HG03565 (cell line): Measurements from ENCODE around the gene HSPA1B.
"Not testable (repeated sequence)": the region's sequence is repeated elsewhere in the genome, so short reads cannot be mapped to it uniquely, and the experiment has no call there.

ENCODE experiments used
- ATAC-seq: cut with Tn5 transposase; IDR thresholded peaks from one replicate; pipeline ENCODE4 v1.9.1; 2021; ENCODE audit warnings: mild to moderate bottlenecking, moderate library complexity; ENCODE audit not compliant: unreplicated experiment

Gene HSPA1B

DNA sequence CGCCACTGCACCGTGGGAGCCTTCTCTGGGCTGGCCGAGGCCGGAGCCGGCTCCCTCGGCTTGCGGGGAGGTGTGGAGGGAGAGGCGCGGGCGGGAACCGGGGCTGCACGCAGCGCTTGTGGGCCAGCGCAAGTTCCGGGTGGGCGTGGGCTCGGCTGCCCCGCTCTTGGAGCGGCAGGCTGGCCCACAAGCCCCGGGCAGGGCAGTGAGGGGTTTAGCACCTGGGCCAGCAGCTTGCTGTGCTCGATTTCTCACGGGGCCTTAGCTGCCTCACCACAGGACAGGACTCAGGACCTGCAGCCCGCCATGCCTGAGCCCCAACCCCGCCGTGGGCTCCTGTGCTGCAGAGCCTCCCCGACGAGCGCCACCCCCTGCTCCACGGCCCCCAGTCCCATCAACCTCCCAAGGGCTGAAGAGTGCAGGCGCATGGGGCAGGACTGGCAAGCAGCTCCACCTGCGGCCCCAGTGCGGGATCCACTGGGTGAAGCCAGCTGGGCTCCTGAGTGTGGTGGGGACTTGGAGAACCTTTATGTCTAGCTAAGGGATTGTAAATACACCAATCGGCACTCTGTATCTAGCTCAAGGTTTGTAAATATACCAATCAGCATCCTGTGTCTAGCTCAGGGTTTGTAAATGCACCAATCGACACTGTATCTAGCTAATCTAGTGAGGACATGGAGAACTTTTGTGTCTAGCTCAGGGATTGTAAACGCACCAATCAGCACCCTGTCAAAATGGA lies 24.6 kb downstream of the HSPA1B start:
- ATAC-seq, result not testable (repeated sequence)

DNA sequence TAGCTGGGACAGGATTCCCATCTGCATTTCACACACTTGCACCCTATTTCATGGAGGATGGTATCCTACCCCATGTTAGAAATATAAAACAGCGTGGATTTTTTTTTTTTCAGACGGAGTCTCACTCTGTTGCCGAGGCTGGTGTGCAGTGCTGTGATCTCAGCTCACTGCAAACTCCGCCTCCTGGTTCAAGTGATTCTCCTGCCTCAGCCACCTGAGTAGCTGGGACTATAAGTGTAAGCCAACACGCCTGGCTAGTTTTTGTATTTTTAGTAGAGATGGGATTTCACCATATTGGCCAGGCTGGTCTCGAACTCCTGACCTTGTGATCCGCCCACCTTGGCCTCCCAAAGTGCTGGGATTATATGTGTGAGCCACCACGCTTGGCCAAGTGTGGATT lies 30.2 kb downstream of the HSPA1B start:
- not testable (repeated sequence) for ATAC-seq

DNA sequence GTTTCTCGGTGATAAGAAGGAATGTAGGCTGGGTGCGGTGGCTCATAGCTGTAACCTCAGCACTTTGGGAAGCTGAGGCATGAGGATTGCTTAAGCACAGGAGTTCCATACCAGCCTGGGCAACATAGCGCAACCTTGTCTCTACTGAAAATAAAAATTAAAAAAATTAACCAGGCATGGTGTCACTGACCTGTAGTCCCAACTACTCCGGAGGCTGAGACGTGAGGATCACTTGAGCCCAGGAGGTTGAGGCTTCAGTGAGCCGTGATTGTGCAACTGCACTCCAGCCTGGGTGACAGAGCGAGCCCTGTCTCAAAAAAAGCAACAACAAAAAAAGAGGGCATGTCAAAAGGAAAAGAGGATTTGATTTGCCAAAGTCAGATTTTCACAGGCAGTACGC lies 31.2 kb downstream of the HSPA1B start:
- no peak for ATAC-seq

DNA sequence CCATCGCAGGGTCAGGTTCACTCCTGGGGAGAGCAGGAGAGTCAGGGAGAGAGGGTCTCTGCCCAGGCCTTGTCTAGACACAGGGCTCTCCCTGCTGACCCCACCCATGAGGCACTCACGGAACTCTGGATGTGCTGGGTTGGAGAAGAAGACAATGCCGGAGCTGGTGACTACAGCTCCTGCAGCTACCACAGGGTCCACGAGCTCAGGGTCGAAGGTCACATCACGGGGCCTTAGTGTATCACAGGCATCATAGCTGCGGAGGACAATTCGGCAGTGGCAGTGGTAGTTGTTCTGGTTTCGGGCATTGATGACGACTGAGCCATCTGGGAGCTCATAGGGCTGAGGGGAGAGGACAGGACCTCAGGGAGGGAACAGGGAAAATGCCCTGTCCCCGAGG lies 32.4 kb downstream of the HSPA1B start:
- ATAC-seq, result no peak

DNA sequence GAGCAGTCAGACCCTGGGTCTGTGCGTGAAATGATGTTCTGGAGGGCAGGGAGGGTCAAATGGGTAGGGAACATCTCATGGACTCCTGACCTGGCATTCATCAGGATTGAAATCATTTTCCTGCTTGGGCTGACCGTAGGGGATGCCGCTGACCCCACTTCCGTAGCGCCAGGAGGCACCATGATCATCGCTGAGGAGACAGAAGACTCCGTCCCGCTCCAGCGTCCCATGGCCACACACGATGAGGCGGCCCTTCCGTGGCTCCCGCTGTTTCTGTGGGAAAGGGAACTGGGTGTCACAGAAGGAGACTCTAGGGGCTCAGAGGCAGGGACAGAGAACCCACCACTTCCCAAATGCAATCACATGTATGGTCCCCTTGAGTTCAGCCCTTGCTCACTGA lies 32.8 kb downstream of the HSPA1B start:
- ATAC-seq, result no peak

DNA sequence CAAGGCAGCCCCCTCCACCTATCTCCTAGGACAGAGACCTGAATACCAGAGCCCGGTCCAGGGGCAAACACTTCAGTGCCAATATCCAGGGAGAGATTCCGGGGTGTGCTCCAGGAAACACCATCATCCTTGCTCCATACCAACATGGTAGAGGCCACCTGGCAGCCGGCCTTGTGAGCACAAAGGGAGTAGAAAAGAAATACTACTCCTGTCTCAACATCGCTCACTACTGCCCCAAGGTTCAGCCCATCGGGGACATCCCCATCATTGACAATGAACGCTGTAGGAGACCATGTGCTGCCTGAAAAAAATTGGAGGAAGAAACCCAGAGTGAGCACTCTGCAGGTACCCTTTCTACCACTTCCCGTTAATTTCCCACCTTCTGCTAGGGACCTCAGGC lies 33.6 kb downstream of the HSPA1B start:
- no peak for ATAC-seq

DNA sequence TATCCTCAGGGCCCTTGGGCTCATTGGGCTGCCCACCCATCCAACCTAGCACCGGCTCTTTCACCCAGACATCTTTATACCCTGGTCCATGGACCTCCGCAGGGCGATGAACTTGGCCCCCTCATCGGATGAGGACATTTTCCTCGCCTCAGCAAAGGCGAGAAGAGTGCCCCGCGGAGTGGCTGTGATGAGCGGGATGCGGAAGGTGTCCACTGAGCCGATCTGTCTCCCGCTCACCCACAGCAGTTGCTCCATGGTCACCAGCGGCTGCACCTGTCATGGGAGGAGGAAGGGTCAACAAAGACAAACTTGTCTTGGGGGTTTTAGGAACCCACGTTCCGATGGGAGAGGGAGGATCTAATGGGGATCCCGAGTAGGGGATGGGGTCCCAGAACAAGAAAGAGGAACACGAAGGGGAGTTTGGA lies 34.4 kb downstream of the HSPA1B start:
- no peak for ATAC-seq

DNA sequence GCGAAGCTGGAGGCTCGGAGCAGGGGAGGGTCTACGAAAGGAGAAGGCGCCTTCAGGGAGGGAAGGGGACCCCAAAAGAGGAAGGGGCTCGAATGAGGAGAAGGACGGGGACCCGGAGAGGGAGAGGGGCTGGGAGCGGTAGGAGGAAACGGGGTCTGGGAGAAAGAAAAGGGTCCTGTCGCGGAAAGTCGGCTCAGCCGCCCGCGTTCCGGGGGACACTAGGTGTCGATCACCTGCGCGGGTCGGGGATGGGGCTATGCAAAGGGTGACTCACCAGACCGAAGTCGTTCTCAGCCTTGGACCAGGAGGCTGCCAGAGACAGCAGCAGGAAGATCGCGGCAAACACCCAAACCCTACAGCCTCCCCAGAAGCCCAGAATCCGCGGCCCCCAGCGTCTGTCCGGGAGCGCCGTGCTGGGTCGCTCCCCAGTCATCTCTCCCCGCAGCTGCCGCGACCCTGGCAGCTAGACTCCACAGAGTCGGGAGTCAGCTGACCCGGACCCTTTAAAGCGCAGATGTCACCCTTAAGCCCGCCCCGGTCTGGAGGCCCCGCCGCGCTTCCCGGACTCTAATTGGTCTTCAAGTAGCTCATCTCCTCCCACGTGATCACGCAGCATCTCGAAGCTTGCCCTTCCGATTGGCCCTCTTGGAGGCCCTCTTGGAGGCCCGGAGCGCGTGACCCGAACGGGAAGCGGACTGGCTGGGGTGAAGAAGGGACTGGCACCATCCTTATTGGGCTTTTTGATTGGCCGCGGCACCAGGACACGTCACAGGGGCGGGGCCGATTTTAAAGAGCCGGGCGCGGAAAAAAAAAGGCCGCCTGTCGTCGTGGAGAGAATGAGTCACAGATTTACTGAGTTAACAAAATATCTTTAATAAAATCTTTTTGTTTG lies 35.1 kb downstream of the HSPA1B start, which contains the start of gene NEU1:
TSS of gene NEU1 (minus strand) at position 478 of the 892 bp plus-strand sequence. CDS start at position 433, 45 bp downstream.
- peak; percentile 89 for ATAC-seq

DNA sequence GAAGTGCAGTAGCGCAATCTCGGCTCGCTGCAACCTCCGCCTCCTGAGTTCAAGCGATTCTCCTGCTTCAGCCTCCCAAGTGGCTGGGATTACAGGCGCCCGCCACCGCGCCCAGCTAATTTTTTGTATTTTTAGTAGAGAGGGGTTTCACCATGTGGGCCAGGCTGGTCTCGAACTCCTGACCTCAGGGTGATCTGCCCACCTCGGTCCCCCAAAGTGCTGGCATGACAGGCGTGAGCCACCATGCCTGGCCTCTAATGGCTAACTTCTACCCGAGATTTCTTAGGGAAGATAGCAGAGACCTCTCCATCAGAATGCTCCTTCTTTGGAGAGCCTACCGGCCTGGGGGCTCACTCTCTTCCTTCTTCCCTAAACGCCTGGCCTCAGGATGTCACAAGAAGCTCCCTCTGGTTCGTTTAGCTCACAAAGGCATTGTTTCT lies 36.6 kb downstream of the HSPA1B start:
- not testable (repeated sequence) for ATAC-seq

DNA sequence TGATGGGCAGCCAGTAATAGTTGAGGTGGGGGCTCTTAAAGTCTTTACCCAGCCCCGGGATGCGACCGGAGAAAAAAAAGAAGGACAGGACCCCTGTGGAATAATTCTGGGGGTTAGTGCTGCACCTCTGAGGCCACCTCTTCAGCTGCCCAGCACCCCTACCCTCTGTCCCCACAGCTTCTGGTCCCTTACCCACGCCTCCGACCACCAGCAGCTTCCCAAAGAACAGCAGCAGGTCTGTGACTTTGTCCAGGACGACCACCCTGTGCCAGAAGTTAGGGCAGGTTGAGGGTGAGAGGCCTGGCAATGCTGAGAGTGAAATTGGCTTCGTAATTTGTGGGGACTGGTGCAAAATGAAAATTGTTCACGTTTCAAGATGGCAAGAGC lies 37.3 kb downstream of the HSPA1B start:
- ATAC-seq, result no peak

DNA sequence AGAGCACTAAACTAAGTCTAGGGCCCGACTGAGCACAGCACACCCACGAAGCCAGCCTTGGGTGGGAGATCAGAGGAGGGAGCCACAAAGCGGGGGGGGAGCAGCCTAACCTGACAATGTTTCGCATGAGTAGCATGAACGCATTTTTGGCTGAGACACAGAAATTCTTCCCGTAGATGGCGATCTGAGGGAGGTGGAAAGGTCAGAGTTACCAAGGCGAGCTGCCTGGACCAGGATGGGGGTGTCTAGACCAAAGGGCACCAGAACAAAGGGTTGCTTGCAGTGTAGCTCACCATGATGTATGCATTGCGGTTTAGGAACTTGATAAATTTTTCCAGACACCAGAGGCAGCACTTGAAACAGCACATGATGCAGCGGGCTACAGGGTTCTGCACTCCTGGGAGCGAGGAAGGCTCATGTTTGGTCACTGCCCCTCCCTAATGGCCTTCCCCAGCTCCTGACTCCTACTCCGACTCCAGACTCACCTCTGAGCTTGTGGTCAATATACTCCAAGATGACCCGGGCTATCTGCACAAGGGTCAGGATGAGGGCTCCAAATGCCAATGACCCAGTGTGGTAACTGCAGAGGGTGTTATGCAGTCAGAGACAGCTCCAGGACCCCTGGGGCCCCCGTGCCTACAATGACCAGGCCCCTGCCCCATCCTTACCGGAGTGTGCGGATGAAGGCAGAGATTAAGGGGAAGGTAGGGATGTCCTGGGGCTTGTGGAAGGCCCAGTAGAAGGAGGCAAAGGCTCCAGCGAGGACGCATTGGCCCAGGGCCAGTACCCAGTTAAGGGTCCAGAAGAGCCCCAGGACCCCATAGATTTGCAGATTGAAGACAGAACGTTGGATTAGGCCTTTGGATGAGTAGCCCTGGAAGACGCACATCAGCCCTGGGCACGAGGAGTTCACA lies 37.9 kb downstream of the HSPA1B start:
- ATAC-seq, result no peak

DNA sequence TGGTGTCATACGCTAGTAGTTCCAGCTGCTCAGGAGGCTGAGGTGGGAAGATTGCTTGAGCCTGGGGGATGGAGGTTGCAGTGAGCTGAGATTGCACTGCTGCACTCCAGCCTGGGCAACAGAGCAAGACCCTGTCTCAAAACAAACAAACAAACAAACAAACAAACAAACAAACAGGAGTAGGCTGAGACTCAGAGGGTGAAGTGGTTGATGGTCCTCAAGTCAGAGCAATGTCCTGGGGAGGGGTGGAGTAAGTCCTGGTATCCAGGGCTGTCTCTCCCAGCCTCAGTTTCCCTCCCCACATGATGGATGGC lies 41.1 kb downstream of the HSPA1B start:
- not testable (repeated sequence) for ATAC-seq

DNA sequence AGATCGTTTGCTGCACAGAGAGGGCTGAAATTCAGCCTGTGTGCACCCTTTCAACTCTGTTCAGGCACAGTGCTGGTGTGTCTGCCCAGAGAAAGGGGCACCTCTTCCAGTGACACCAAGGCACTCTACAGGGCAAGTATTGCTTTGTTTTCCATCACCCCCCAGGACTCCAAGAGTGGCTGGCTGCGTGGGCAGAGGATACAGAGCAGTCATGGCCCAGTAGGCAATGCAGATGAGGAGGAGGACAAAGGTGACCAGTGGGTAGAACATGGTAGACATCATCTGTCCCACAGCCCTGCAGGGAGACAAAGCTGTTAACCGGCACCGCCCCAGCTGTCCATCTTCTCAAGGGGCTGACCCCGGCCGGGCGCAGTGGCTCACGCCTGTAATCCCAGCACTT lies 41.8 kb downstream of the HSPA1B start:
- ATAC-seq, result no peak

DNA sequence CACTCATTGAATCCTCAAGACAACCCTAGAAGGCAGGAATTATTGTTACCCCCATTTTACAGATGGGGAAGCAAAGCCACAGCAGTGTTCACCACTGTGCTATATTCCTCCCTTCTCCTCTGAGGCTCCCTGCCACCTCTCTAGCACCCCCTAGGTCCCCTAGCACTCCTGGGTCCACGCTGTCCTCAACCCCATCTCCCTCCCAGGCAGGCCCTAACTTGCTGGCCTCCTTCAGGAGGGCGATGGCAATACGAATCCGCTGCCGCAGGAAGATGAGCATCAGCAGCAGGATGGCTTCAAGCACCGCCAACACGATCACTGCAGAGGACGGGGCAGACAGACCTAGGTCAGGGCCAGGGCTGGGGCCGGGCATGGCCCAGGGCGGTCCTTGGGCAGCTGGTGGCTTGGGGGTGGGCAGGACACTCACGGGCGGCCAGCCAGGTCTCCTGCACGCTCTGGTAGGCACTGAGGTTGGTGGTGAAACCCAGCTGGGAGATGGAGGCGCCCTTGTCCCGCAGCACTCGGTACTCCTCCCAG lies 42.9 kb downstream of the HSPA1B start:
- ATAC-seq, result no peak

DNA sequence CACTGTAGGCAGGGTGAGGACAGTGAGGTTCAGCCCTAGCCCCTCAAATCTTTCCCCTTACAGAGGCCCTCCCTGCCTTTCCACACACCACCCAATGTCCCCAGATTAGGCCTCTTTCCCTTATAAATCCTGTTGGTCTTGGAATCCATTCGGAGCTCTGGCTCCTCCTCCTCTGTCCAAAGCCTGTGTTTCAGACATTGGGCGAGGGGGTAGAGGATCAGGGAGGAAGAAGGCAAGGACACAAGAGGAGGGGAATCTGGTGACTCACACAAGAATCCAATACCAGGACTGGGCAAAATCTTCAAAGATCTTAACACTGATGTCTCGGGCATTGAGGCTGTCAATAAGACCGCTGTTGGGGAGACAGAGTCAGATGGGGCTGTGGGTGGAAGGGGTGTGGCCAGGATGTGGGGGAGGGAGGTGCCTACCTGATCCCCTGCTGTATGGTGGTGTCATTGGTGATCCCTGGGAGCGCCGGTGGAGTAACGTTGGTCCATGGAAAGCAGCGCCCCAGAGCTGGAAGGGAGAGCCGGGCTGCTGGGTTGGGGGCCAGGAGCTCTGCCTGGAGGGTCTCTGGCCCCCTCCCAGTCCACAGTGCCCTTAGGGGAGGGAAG lies 43.6 kb downstream of the HSPA1B start:
- ATAC-seq, result no peak

DNA sequence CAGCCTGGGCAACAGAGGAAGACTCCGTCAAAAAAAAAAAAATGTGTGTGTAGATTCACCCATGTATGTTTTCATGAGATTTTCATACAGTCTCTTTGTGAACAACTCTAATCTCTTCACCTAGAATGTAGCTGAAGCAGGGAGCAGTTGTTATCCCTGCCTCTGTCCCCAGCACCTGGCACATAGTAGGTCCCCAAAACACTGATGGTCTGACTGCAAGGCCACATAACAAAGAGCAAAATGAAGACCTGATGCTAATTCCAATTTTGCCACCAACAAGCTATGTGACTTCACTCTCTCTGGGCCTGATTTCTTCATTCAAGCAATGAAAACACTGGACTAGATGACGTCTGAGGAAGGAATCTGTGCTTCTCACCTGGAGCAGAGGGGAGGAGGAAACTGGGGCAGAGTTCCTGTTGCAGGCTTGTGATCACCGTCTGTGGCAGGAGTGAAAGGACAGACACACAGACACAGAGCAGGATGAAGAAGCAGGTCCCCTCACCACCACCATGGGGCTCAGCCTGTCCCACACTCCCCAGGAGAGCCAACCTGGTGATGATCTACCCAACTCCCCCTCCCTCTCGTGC lies 46.6 kb downstream of the HSPA1B start:
- no peak for ATAC-seq

DNA sequence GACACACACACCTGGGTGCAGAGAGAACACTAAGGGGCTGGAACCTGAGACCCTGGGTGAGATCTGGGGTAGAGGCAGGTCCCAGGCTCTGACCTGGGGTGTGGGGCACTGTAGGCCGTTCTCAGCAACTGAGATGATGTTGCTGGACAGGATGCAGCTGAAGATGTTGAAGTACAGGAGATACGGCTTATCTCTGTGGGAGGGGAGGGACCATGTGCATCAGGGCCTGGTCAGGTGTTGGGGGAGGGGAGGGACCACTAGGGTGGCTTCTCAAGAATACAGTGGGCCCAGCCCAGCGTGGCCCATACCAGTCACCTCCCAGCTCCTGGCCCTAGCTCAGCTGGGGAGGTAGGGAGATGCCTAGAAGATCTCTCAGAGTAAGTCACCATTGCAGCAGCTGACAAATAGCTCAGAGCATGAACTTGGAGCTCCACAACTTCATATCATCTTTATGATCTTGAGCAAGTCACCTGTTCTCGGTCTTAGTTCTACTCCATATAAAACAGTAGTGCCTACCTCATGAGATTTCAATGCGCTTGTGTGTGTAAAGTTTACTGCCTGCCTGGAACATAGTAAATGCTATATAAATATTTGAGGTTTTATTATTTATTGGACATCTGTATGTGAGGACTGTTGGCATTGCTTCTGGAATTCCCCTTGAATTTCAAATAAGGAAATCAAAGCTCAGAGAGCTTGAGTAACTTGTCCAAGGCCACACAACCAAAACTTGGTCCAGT lies 47.5 kb downstream of the HSPA1B start:
- ATAC-seq, result no peak

DNA sequence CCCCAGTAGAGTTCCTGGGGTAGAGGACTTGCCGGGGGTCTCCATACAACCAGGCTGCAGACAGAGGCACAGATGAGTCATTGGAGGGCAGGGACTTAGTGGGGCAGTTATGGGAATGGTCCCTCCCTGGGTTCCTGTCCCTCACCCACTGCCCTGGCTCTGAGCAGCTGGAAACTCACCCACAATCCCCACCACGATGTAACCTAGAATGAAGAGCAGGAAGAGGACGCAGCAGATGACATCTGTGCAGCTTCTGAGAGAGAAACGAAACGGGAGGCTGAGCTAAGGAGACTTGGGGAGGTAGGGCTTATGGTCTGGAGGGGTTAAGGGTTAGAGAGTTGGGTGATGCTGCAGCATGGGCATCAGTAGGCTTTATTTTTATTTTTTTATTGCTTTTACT lies 48.3 kb downstream of the HSPA1B start:
- no peak for ATAC-seq

DNA sequence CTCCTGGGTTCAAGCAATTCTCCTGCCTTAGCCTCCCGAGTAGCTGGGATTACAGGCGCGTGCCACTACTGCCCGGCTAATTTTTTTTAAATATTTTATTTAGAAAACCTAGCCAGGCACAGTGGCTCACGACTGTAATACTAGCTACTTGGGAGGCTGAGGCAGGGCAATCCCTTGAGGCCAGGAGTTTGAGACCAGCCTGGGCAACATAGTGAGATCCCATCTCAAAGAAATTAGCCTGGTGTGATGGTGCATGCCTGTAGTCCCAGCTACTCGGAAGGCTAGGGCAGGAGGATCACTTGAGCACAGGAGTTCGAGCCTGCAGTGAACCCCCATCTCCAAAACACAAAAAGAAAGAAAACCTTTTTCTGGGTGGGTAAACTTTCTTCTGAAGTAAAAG lies 48.8 kb downstream of the HSPA1B start:
- no peak for ATAC-seq
